Pancreas (tissue), 10 donors: Measurements from ENCODE around the gene YWHAB. TPM values are rescaled to one million over a fixed set of nuclear protein-coding genes. Genes with fewer than 3 reads are reported as not detected.

Experiments
- ATAC-seq, 4 donors: fragments of 200-7000 bp; cut with Tn5 transposase; one replicate each; pipeline versions ENCODE4 v1.8.0 to v1.9.1; 2020; ENCODE audit warnings: mild to moderate bottlenecking in 4 of 4, moderate library complexity in 4 of 4
- DNase-seq, 6 donors: peaks; one replicate each; pipeline ENCODE4 v3.0.0-alpha.2; 2020
- FAIRE-seq: peaks from 2 replicates; lab custom pipeline; 2012; peaks lifted over from hg19 to GRCh38; lab: Jason Lieb, UNC
- H3K27ac ChIP-seq, 4 donors: fragments of 200-600 bp; sonication (generic); 1 replicate in 3 of 4; 2 replicates in 1 of 4; pipeline versions ENCODE4 v1.5.0 to v1.8.0; 2020
- H3K27me3 ChIP-seq, 4 donors: fragments of 200-600 bp; one replicate each; pipeline ENCODE4 v1.8.0; 2021
- H3K36me3 ChIP-seq, 3 donors: fragments of 200-600 bp; sonication (generic) in 1 of 3; one replicate each; pipeline versions ENCODE4 v1.5.0 to v1.8.0; 2020 to 2021
- H3K4me1 ChIP-seq, 3 donors: fragments of 200-600 bp; one replicate each; pipeline ENCODE4 v1.8.0; 2021
- H3K4me3 ChIP-seq, 4 donors: fragments of 200-600 bp; sonication (generic) in 2 of 4; one replicate each; pipeline versions ENCODE4 v1.5.0 to v1.8.0; 2020 to 2021
- H3K9me3 ChIP-seq, 4 donors: fragments of 200-600 bp; one replicate each; pipeline ENCODE4 v1.8.0; 2021
- CTCF ChIP-seq, 4 donors: fragments of 200-600 bp; sonication (generic) in 3 of 4; IDR thresholded peaks; one replicate each; pipeline versions ENCODE4 v1.5.0 to v1.8.0; 2021; ENCODE audit warnings: antibody characterized with exemption in 4 of 4
- WGBS, 2 donors: extraction: QIAGEN DNeasy Blood & Tissue Kit; methylation state at CpG; one replicate each; pipeline ENCODE4 v1.1.7; 2013; 5-methylcytosine and 5-hydroxymethylcytosine counted together
- intact Hi-C, 3 donors: fragments of 100-400 bp; cut with DNase I; formaldehyde crosslinking; loops; one replicate each; pipeline versions ENCODE4 v1.11.1 to v1.14.2; 2022
- polyA plus RNA-seq, 2 donors: library from polyadenylated mRNA; stranded (reverse); fragments of 200-250 nt; gene quantifications; one replicate each; pipeline ENCODE4 v1.2.3, GENCODE V29; 2013
- total RNA-seq, 6 donors: library from RNA; stranded (reverse); fragmentation: NEBNext Ultra II Directional in 4 of 6; extraction: Animal tissue kit (Norgen Biotek cat#: 25700) in 4 of 6; gene quantifications; one replicate each; pipeline versions ENCODE4 v1.2.1 to v1.2.4, GENCODE V29; 2021 to 2023
- donor health status: healthy with polysubstance abuse.
- donor health status: DM: no; HTN: no; CAD: no; lungs with moderate emphysema.
- donor health status: DM: no; HTN: no; CAD: no.
- donor health status: control.
- donor health status: control.
- donor health status: Bipolar disorder and iron deficiency.
- donor health status: DM: yes; HTN: yes; CAD: no.
- donor health status: DM: no; HTN: no; CAD: no.
- donor health status: DM: no; HTN: no; CAD: no.
- donor health status: DM: yes; HTN: yes; CAD: no.

YWHAB gene
- total and polyA plus RNA-seq, 8 donors, result 17.9 to 87.3 (median 46.2) TPM

GRCh38 chr20:44894959-44895358 is 9.5 kb downstream of the YWHAB start:
- no peak for TF ChIP-seq CTCF (IDR thresholded peaks at IDR 0.05)
- no peak overlapping the region for H3K27ac ChIP-seq
- ATAC-seq (no peak), FAIRE-seq (no peak), DNase-seq (no peak)
- no peaks in the 10 kb centered on the region for H3K36me3 ChIP-seq
- H3K27me3 ChIP-seq, result no peaks in the 10 kb centered on the region
- peaks cover 0 to 7% (median 1%) of the 10 kb centered on the region in 3 donors for H3K4me1 ChIP-seq
- no peak overlapping the region for H3K4me3 ChIP-seq
- intact Hi-C loops, result no loop called here
- no peaks in the 10 kb centered on the region for H3K9me3 ChIP-seq
- WGBS, 2 donors, result 73 to 77% methylated on average over 2 of the region's 2 CpGs

GRCh38 chr20:44896583-44896982 is 11.1 kb downstream of the YWHAB start:
- Histone ChIP-seq H3K4me1 (peaks cover 0 to 6% (median 0%) of the 10 kb centered on the region in 3 donors), H3K9me3 (no peaks in the 10 kb centered on the region), H3K27ac (peak overlapping the region in 1 of 4 donors; percentile 28), H3K4me3 (no peak overlapping the region), H3K36me3 (peaks cover 0 to under 1% (median 0%) of the 10 kb centered on the region in 3 donors), H3K27me3 (no peaks in the 10 kb centered on the region)
- 84 to 95% methylated on average over 1 of the region's 1 CpG for WGBS, 2 donors
- ATAC-seq, result peak in 1 of 4 donors; percentile 42
- DNase-seq, result no peak
- FAIRE-seq, result no peak
- intact Hi-C loops, result no loop called here
- no peak for TF ChIP-seq CTCF (IDR thresholded peaks at IDR 0.05)

- H3K27me3 ChIP-seq, result no peaks in the 10 kb centered on the region
- H3K36me3 ChIP-seq, result peaks cover 0 to 4% (median 0%) of the 10 kb centered on the region in 3 donors
- intact Hi-C loops, result no loop called here
- FAIRE-seq (no peak), ATAC-seq (no peak), DNase-seq (no peak)
- no peak overlapping the region for H3K4me3 ChIP-seq
- 85 to 96% methylated on average over 1 of the region's 1 CpG for WGBS, 2 donors
- peaks cover 0 to 6% (median 0%) of the 10 kb centered on the region in 3 donors for H3K4me1 ChIP-seq
- H3K27ac ChIP-seq, result peak overlapping the region in 1 of 4 donors; percentile 28
- no peaks in the 10 kb centered on the region for H3K9me3 ChIP-seq
- TF ChIP-seq CTCF (IDR thresholded peaks at IDR 0.05), result no peak
These were observed 11.6 kb downstream of the YWHAB start for GRCh38 chr20:44897133-44897532.

GRCh38 chr20:44900231-44900854 is 14.8 kb downstream of the YWHAB start:
- intact Hi-C loops, result no loop called here
- Histone ChIP-seq H3K36me3 (peaks cover 0 to 31% (median 6%) of the 10 kb centered on the region in 3 donors), H3K27ac (no peak overlapping the region), H3K27me3 (no peaks in the 10 kb centered on the region), H3K9me3 (no peaks in the 10 kb centered on the region), H3K4me1 (peaks cover 0 to 6% (median 0%) of the 10 kb centered on the region in 3 donors), H3K4me3 (no peak overlapping the region)
- DNase-seq, result no peak
- WGBS, 2 donors, result 82 to 84% methylated on average over 5 of the region's 5 CpGs
- ATAC-seq, result no peak
- FAIRE-seq, result no peak
- TF ChIP-seq CTCF (IDR thresholded peaks at IDR 0.05), result no peak

- H3K4me3 ChIP-seq, result no peak overlapping the region
- H3K27ac ChIP-seq, result no peak overlapping the region
- peaks cover 0 to 41% (median 6%) of the 10 kb centered on the region in 3 donors for H3K36me3 ChIP-seq
- intact Hi-C loops, result no loop called here
- ATAC-seq (no peak), DNase-seq (no peak), FAIRE-seq (no peak)
- H3K4me1 ChIP-seq, result no peaks in the 10 kb centered on the region
- H3K27me3 ChIP-seq, result no peaks in the 10 kb centered on the region
- H3K9me3 ChIP-seq, result no peaks in the 10 kb centered on the region
- TF ChIP-seq CTCF (IDR thresholded peaks at IDR 0.05), result no peak
- 88 to 89% methylated on average over 2 of the region's 2 CpGs for WGBS, 2 donors
These were observed 16.5 kb downstream of the YWHAB start for GRCh38 chr20:44901974-44902373.
